Stomach (tissue), 9 donors: ENCODE data around the gene PLCH2. TPM values are rescaled to one million over a fixed set of nuclear protein-coding genes. Genes with fewer than 3 reads are reported as not detected.

Source experiments
- DNase-seq, 2 donors: peaks; one replicate each; pipeline versions ENCODE4 v3.0.0 to v3.0.0-alpha.2; 2013 to 2019
- H3K27ac ChIP-seq, 5 donors: fragments of 200-600 bp in 4 of 5; sonication (generic) in 4 of 5; one replicate each; pipeline ENCODE4 v1.5.1; 2013 to 2019; ENCODE audit warnings: mild to moderate bottlenecking in 1 of 5, moderate library complexity in 1 of 5
- H3K27me3 ChIP-seq, 3 donors: fragments of 200-600 bp; sonication (generic); one replicate each; pipeline ENCODE4 v1.5.1; 2017 to 2019; ENCODE audit warnings: mixed run types in 1 of 3
- H3K36me3 ChIP-seq, 4 donors: fragments of 200-600 bp; sonication (generic); 1 replicate in 3 of 4; 2 replicates in 1 of 4; pipeline ENCODE4 v1.5.1; 2016 to 2019
- H3K4me1 ChIP-seq, 4 donors: fragments of 200-600 bp; sonication (generic); one replicate each; pipeline ENCODE4 v1.5.1; 2016 to 2019
- H3K4me3 ChIP-seq, 4 donors: fragments of 200-600 bp; sonication (generic) in 3 of 4; one replicate each; pipeline ENCODE4 v1.5.1; 2016 to 2019; ENCODE audit warnings: mild to moderate bottlenecking in 1 of 4
- H3K9me3 ChIP-seq, 4 donors: fragments of 200-600 bp; sonication (generic); one replicate each; pipeline ENCODE4 v1.5.1; 2016 to 2019
- EP300 ChIP-seq: sonication (generic); formaldehyde crosslinking; IDR thresholded peaks from one replicate; pipeline ENCODE4 v1.6.1; 2017; ENCODE audit warnings: antibody characterized with exemption
- POLR2A ChIP-seq, 4 donors: fragments of 450-650 bp; IDR thresholded peaks; one replicate each; pipeline ENCODE4 v1.6.1; 2016; ENCODE audit warnings: antibody characterized with exemption in 4 of 4, control low read depth in 2 of 4, mild to moderate bottlenecking in 1 of 4, moderate library complexity in 1 of 4
- POLR2AphosphoS5 ChIP-seq, 3 donors: sonication (generic); formaldehyde crosslinking; IDR thresholded peaks; one replicate each; pipeline ENCODE4 v1.6.1; 2016; ENCODE audit warnings: antibody characterized with exemption in 3 of 3
- WGBS, 5 donors: extraction: QIAGEN DNeasy Blood & Tissue Kit in 3 of 5; methylation state at CpG; one replicate each; pipeline versions ENCODE4 v1.1.5 to v1.1.7; 2013 to 2018; 5-methylcytosine and 5-hydroxymethylcytosine counted together
- intact Hi-C: fragments of 100-400 bp; cut with DNase I; formaldehyde crosslinking; loops from one replicate; pipeline ENCODE4 v1.15.1; 2023; ENCODE audit warnings: low total_unique reads
- polyA plus RNA-seq, 3 donors: library from polyadenylated mRNA; stranded (reverse); fragments of 200-250 nt; gene quantifications; one replicate each; pipeline ENCODE4 v1.2.3, GENCODE V29; 2013
- total RNA-seq, 5 donors: library from RNA; depleted of rRNA; stranded (reverse); fragments of >200 nt; gene quantifications; one replicate each; pipeline versions ENCODE4 v1.1.0 to v1.2.3, GENCODE V29; 2014 to 2016
- TF ChIP-seq, protein P1 (sequence below), 7 experiments: fragments of 450-650 bp in 4 of 7; fragments of 200-600 bp in 3 of 7; sonication (generic) in 3 of 7; IDR thresholded peaks; one replicate each; pipeline ENCODE4 v1.5.1; 2016 to 2019; ENCODE audit warnings: antibody characterized with exemption in 7 of 7, control low read depth in 2 of 7, mild to moderate bottlenecking in 1 of 7
- donor health status: healthy with polysubstance abuse.
- donor health status: Bipolar disorder and iron deficiency.
- donor health status: healthy.

Gene PLCH2
- total and polyA plus RNA-seq, 8 donors = 0.55 to 24.9 (median 1.0) TPM; not detected in 2

- H3K36me3 ChIP-seq = no peaks in the 10 kb centered on the region
- DNase-seq = no peak
- H3K27me3 ChIP-seq = peaks cover 0 to 96% (median 10%) of the 10 kb centered on the region in 3 donors
- intact Hi-C loops = no loop called here
- H3K4me1 ChIP-seq = peaks cover 0 to 8% (median 2%) of the 10 kb centered on the region in 4 donors
- TF ChIP-seq, protein P1, sequence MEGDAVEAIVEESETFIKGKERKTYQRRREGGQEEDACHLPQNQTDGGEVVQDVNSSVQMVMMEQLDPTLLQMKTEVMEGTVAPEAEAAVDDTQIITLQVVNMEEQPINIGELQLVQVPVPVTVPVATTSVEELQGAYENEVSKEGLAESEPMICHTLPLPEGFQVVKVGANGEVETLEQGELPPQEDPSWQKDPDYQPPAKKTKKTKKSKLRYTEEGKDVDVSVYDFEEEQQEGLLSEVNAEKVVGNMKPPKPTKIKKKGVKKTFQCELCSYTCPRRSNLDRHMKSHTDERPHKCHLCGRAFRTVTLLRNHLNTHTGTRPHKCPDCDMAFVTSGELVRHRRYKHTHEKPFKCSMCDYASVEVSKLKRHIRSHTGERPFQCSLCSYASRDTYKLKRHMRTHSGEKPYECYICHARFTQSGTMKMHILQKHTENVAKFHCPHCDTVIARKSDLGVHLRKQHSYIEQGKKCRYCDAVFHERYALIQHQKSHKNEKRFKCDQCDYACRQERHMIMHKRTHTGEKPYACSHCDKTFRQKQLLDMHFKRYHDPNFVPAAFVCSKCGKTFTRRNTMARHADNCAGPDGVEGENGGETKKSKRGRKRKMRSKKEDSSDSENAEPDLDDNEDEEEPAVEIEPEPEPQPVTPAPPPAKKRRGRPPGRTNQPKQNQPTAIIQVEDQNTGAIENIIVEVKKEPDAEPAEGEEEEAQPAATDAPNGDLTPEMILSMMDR (IDR thresholded peaks at IDR 0.05) = no peak
- TF ChIP-seq POLR2A (IDR thresholded peaks at IDR 0.05) (no peak), POLR2AphosphoS5 (IDR thresholded peaks at IDR 0.05) (no peak), EP300 (no peak)
- H3K4me3 ChIP-seq = no peak overlapping the region
- H3K9me3 ChIP-seq = no peaks in the 10 kb centered on the region
- WGBS, 5 donors = 48 to 59% (median 55%) methylated on average over 11 to 21 of the region's 21 CpGs
- H3K27ac ChIP-seq = no peak overlapping the region
Observed at GRCh38 chr1:2452201-2452931, 23.7 kb upstream of the PLCH2 start.

- no peaks in the 10 kb centered on the region for H3K9me3 ChIP-seq
- WGBS, 5 donors = 63 to 82% (median 79%) methylated on average over 16 to 19 of the region's 19 CpGs
- intact Hi-C loops = no loop called here
- H3K4me1 ChIP-seq = peaks cover 0 to 8% (median 2%) of the 10 kb centered on the region in 4 donors
- no peak overlapping the region for H3K27ac ChIP-seq
- no peak for TF ChIP-seq EP300
- TF ChIP-seq, protein P1 (IDR thresholded peaks at IDR 0.05) = no peak
- TF ChIP-seq POLR2A (IDR thresholded peaks at IDR 0.05) = no peak
- no peak for TF ChIP-seq POLR2AphosphoS5 (IDR thresholded peaks at IDR 0.05)
- H3K4me3 ChIP-seq = no peak overlapping the region
- DNase-seq = no peak
- no peaks in the 10 kb centered on the region for H3K36me3 ChIP-seq
- peaks cover 0 to 92% (median 10%) of the 10 kb centered on the region in 3 donors for H3K27me3 ChIP-seq
Observed at GRCh38 chr1:2452932-2453315, 23.2 kb upstream of the PLCH2 start.

DNA sequence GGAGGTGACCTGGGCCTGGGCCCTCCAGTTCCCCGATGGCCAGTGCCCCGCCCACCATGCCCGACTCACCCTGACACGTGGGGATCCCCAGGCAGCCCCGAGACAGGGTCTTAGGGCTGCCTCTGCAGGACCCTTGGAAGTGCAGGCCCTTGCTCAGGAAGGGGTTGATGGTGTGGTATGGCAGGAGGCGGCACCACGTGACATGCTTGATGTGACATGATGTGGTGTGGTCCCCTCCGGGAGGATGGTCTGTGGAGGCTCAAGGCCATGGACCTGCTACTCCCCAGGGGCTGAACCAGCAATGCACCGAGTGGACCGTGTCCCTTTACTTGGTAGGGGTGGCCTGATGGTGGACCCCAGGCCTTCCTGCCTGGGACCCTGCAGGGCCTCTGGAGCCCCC, 21.9 kb upstream of the PLCH2 start:
- intact Hi-C loops = no loop called here
- Histone ChIP-seq H3K9me3 (no peaks in the 10 kb centered on the region), H3K27me3 (peaks cover 0 to 85% (median 10%) of the 10 kb centered on the region in 3 donors), H3K36me3 (no peaks in the 10 kb centered on the region), H3K4me3 (no peak overlapping the region), H3K4me1 (peaks cover 0 to 8% (median 2%) of the 10 kb centered on the region in 4 donors), H3K27ac (no peak overlapping the region)
- no peak for DNase-seq
- WGBS, 5 donors = 60 to 82% (median 75%) methylated on average over 3 to 10 of the region's 10 CpGs
- TF ChIP-seq POLR2AphosphoS5 (IDR thresholded peaks at IDR 0.05) (no peak), EP300 (no peak), POLR2A (IDR thresholded peaks at IDR 0.05) (no peak)
- TF ChIP-seq, protein P1 (IDR thresholded peaks at IDR 0.05) = no peak

DNA sequence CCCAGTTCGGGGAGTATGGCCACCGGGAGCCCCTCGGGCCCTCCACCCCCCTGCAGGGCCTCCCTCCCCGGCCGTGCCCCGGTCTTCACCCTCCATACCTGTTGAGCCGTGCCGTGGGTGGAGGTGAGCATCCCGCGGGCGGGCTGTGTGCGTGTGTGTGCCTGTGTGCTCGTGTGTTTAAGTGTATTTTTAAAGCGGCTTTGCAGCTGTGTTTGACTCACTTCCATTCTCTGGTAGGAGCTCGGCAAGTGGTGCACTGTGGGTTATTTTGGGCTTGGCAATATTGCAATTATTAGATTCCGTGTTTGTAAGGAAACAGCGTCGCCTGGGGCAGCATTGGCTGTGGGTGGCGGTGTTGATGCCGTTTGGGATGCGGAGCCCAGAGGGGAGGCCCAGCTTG, 20.3 kb upstream of the PLCH2 start:
- no peak for DNase-seq
- WGBS, 5 donors = 60 to 66% (median 62%) methylated on average over 9 to 21 of the region's 21 CpGs
- Histone ChIP-seq H3K4me3 (no peak overlapping the region), H3K9me3 (no peaks in the 10 kb centered on the region), H3K36me3 (no peaks in the 10 kb centered on the region), H3K27ac (no peak overlapping the region), H3K4me1 (peaks cover 0 to 14% (median 9%) of the 10 kb centered on the region in 4 donors), H3K27me3 (peaks cover 0 to 85% (median 10%) of the 10 kb centered on the region in 3 donors)
- intact Hi-C loops = no loop called here
- no peak for TF ChIP-seq EP300
- TF ChIP-seq, protein P1 (IDR thresholded peaks at IDR 0.05) = no peak
